Fibroblast of villous mesenchyme (primary cell): ENCODE measurements around the gene SLC39A2. TPM values are rescaled to one million over a fixed set of nuclear protein-coding genes. Genes with fewer than 3 reads are reported as not detected.

Experiments
- DNase-seq: peaks from one replicate; pipeline ENCODE4 v3.0.0-alpha.2; 2010; ENCODE audit warnings: low read depth
- H3K4me3 ChIP-seq: 2 replicates; pipeline ENCODE4 v1.5.1; 2011; ENCODE audit warnings: low read depth, mild to moderate bottlenecking, low read length
- CTCF ChIP-seq: IDR thresholded peaks from 2 replicates; pipeline ENCODE4 v1.5.1; 2012; ENCODE audit warnings: low read depth, mild to moderate bottlenecking, low read length; ENCODE audit not compliant: insufficient read depth
- total RNA-seq: library from RNA; depleted of rRNA; stranded (reverse); fragments of >200 nt; gene quantifications from 2 replicates; pipeline ENCODE4 v1.2.3, GENCODE V29; 2012

SLC39A2 gene
- total RNA-seq, 1 donor = not detected

- H3K4me3 ChIP-seq = no peak overlapping the region
- TF ChIP-seq CTCF = no peak
- no peak for DNase-seq
Observed at GRCh38 chr14:21033133-21033698, 34.1 kb downstream of the SLC39A2 start.

- TF ChIP-seq CTCF = no peak
- DNase-seq = no peak
- no peak within 1 kb of the TSS for H3K4me3 ChIP-seq
Observed at GRCh38 chr14:21034707-21035106, 35.6 kb downstream of the SLC39A2 start, which contains the start of gene RNASE13. Gene RNASE13 (minus strand): TSS chr14:21034807. CDS start chr14:21034288, 519 bp downstream.

- H3K4me3 ChIP-seq = no peak overlapping the region
- DNase-seq = no peak
- TF ChIP-seq CTCF = no peak
Observed at GRCh38 chr14:21036751-21037150, 37.7 kb downstream of the SLC39A2 start.

- no peak for DNase-seq
- H3K4me3 ChIP-seq = no peak overlapping the region
- no peak for TF ChIP-seq CTCF
Observed at GRCh38 chr14:21037156-21037555, 38.1 kb downstream of the SLC39A2 start.

- TF ChIP-seq CTCF = no peak
- DNase-seq = peak; percentile 67
- H3K4me3 ChIP-seq = no peak overlapping the region
Observed at GRCh38 chr14:21038441-21039422, 39.6 kb downstream of the SLC39A2 start.

- peak; percentile 73 for TF ChIP-seq CTCF
- no peak overlapping the region for H3K4me3 ChIP-seq
- DNase-seq = peak; percentile 72
Observed at GRCh38 chr14:21039585-21040369, 40.7 kb downstream of the SLC39A2 start.
